Small intestine (tissue), 7 donors: ENCODE measurements around the gene GBX2. TPM values are rescaled to one million over a fixed set of nuclear protein-coding genes. Genes with fewer than 3 reads are reported as not detected.

Source experiments
- DNase-seq, 2 donors: peaks; one replicate each; pipeline versions ENCODE4 v3.0.0 to v3.0.0-alpha.2; 2013
- FAIRE-seq: peaks from 2 replicates; lab custom pipeline; 2012; peaks lifted over from hg19 to GRCh38; lab: Jason Lieb, UNC
- H3K27ac ChIP-seq, 3 donors: one replicate each; pipeline ENCODE4 v1.5.1; 2013; ENCODE audit warnings: low read length in 2 of 3, mild to moderate bottlenecking in 2 of 3, control low read depth in 1 of 3, inconsistent platforms in 1 of 3, low read depth in 1 of 3, moderate library complexity in 1 of 3
- H3K27me3 ChIP-seq, 3 donors: one replicate each; pipeline ENCODE4 v1.6.1; 2013; ENCODE audit warnings: low read length in 3 of 3, inconsistent platforms in 1 of 3; ENCODE audit not compliant: control insufficient read depth in 3 of 3, insufficient read depth in 3 of 3
- H3K36me3 ChIP-seq, 3 donors: one replicate each; pipeline ENCODE4 v1.6.1; 2013; ENCODE audit warnings: low read length in 3 of 3, inconsistent platforms in 1 of 3, low read depth in 1 of 3, mild to moderate bottlenecking in 1 of 3, moderate library complexity in 1 of 3; ENCODE audit not compliant: control insufficient read depth in 3 of 3, insufficient read depth in 2 of 3
- H3K4me1 ChIP-seq, 3 donors: one replicate each; pipeline ENCODE4 v1.6.1; 2013; ENCODE audit warnings: low read length in 2 of 3, inconsistent platforms in 1 of 3, low read depth in 1 of 3, mild to moderate bottlenecking in 1 of 3, moderate library complexity in 1 of 3; ENCODE audit not compliant: control insufficient read depth in 3 of 3, insufficient read depth in 2 of 3
- H3K4me3 ChIP-seq, 3 donors: one replicate each; pipeline ENCODE4 v1.5.1; 2013; ENCODE audit warnings: low read length in 3 of 3, control low read depth in 1 of 3, inconsistent platforms in 1 of 3, low read depth in 1 of 3, mild to moderate bottlenecking in 1 of 3, moderate library complexity in 1 of 3
- H3K9me3 ChIP-seq, 2 donors: one replicate each; pipeline ENCODE4 v1.6.1; 2013; ENCODE audit warnings: low read depth in 1 of 2, low read length in 1 of 2; ENCODE audit not compliant: control insufficient read depth in 2 of 2, insufficient read depth in 1 of 2
- WGBS, 3 donors: extraction: QIAGEN DNeasy Blood & Tissue Kit; methylation state at CpG; one replicate each; pipeline ENCODE4 v1.1.7; 2013; 5-methylcytosine and 5-hydroxymethylcytosine counted together
- polyA plus RNA-seq, 4 donors: library from polyadenylated mRNA; stranded (reverse) in 3 of 4; unstranded in 1 of 4; fragments of 200-250 nt in 3 of 4; fragments of 120-200 nt in 1 of 4; gene quantifications; one replicate each; pipeline versions ENCODE4 v1.2.1 to v1.2.3, GENCODE V29; 2013
- donor health status: healthy with polysubstance abuse.
- donor health status: control.
- donor health status: control.
- donor health status: Bipolar disorder and iron deficiency.
- donor health status: healthy.

Gene GBX2
- polyA plus RNA-seq, 4 donors, result not detected

GRCh38 chr2:236162882-236163470, 5.2 kb downstream of the GBX2 start:
- Histone ChIP-seq H3K36me3 (no peaks in the 10 kb centered on the region), H3K4me1 (peaks cover 2 to 20% (median 3%) of the 10 kb centered on the region in 3 donors), H3K27me3 (peaks cover 34 to 97% (median 61%) of the 10 kb centered on the region in 3 donors), H3K27ac (no peak overlapping the region), H3K9me3 (peaks cover 0 to 5% of the 10 kb centered on the region in 2 donors), H3K4me3 (no peak overlapping the region)
- WGBS, 3 donors, result 11 to 20% (median 16%) methylated on average over 27 to 33 of the region's 33 CpGs
- FAIRE-seq, result no peak
- no peak for DNase-seq

GRCh38 chr2:236162031-236162845, 5.9 kb downstream of the GBX2 start:
- Histone ChIP-seq H3K4me1 (peaks cover 2 to 20% (median 3%) of the 10 kb centered on the region in 3 donors), H3K9me3 (peaks cover 0 to 5% of the 10 kb centered on the region in 2 donors), H3K4me3 (no peak overlapping the region), H3K27ac (no peak overlapping the region), H3K36me3 (no peaks in the 10 kb centered on the region), H3K27me3 (peaks cover 27 to 99% (median 62%) of the 10 kb centered on the region in 3 donors)
- DNase-seq (no peak), FAIRE-seq (no peak)
- 30 to 45% (median 34%) methylated on average over 16 of the region's 16 CpGs for WGBS, 3 donors

GRCh38 chr2:236161531-236161930, 6.7 kb downstream of the GBX2 start:
- peaks cover 1 to 14% (median 2%) of the 10 kb centered on the region in 3 donors for H3K4me1 ChIP-seq
- FAIRE-seq (no peak), DNase-seq (no peak)
- H3K27ac ChIP-seq, result no peak overlapping the region
- 66 to 80% (median 73%) methylated on average over 10 to 12 of the region's 12 CpGs for WGBS, 3 donors
- H3K36me3 ChIP-seq, result no peaks in the 10 kb centered on the region
- peaks cover 22 to 96% (median 55%) of the 10 kb centered on the region in 3 donors for H3K27me3 ChIP-seq
- peaks cover 0 to 5% of the 10 kb centered on the region in 2 donors for H3K9me3 ChIP-seq
- no peak overlapping the region for H3K4me3 ChIP-seq

- no peak for DNase-seq
- WGBS, 3 donors, result 39 to 44% (median 40%) methylated on average over 15 of the region's 15 CpGs
- H3K4me3 ChIP-seq, result no peak overlapping the region
- no peaks in the 10 kb centered on the region for H3K36me3 ChIP-seq
- peaks cover 0 to 11% (median 0%) of the 10 kb centered on the region in 3 donors for H3K4me1 ChIP-seq
- no peak for FAIRE-seq
- peaks cover 22 to 96% (median 52%) of the 10 kb centered on the region in 3 donors for H3K27me3 ChIP-seq
- no peak overlapping the region for H3K27ac ChIP-seq
- H3K9me3 ChIP-seq, result peaks cover 0 to 5% of the 10 kb centered on the region in 2 donors
These were observed 7.1 kb downstream of the GBX2 start for GRCh38 chr2:236161082-236161462.

- FAIRE-seq, result no peak
- H3K9me3 ChIP-seq, result peaks cover 0 to 5% of the 10 kb centered on the region in 2 donors
These were observed 7.7 kb downstream of the GBX2 start for GRCh38 chr2:236160366-236161081.

GRCh38 chr2:236159778-236160170, 8.4 kb downstream of the GBX2 start:
- WGBS, 3 donors, result 11 to 25% (median 13%) methylated on average over 25 to 33 of the region's 33 CpGs
- FAIRE-seq, result no peak

More at GRCh38 chr2:236160366-236161081, 7.7 kb downstream of the GBX2 start:
- Histone ChIP-seq H3K27ac (no peak overlapping the region), H3K36me3 (no peaks in the 10 kb centered on the region), H3K27me3 (peaks cover 22 to 93% (median 46%) of the 10 kb centered on the region in 3 donors), H3K4me3 (no peak overlapping the region), H3K4me1 (peaks cover 0 to 11% (median 0%) of the 10 kb centered on the region in 3 donors)
- 16 to 30% (median 27%) methylated on average over 20 to 22 of the region's 22 CpGs for WGBS, 3 donors
- DNase-seq, result no peak

GRCh38 chr2:236158969-236159777, 9.0 kb downstream of the GBX2 start:
- no peak for FAIRE-seq
- peaks cover 0 to 8% (median 0%) of the 10 kb centered on the region in 3 donors for H3K4me1 ChIP-seq
- no peaks in the 10 kb centered on the region for H3K36me3 ChIP-seq
- H3K4me3 ChIP-seq, result no peak overlapping the region
- H3K27ac ChIP-seq, result no peak overlapping the region
- DNase-seq, result no peak
- peaks cover 0 to 5% of the 10 kb centered on the region in 2 donors for H3K9me3 ChIP-seq
- H3K27me3 ChIP-seq, result peaks cover 18 to 85% (median 35%) of the 10 kb centered on the region in 3 donors
- WGBS, 3 donors, result 19% methylated on average over 40 to 45 of the region's 45 CpGs

More at GRCh38 chr2:236159778-236160170, 8.4 kb downstream of the GBX2 start:
- H3K4me1 ChIP-seq, result peaks cover 0 to 11% (median 0%) of the 10 kb centered on the region in 3 donors
- no peak for DNase-seq
- H3K36me3 ChIP-seq, result no peaks in the 10 kb centered on the region
- no peak overlapping the region for H3K4me3 ChIP-seq
- peaks cover 22 to 88% (median 41%) of the 10 kb centered on the region in 3 donors for H3K27me3 ChIP-seq
- peaks cover 0 to 5% of the 10 kb centered on the region in 2 donors for H3K9me3 ChIP-seq
- no peak overlapping the region for H3K27ac ChIP-seq
